Measurements from ENCODE around the gene PDZD2. TPM values are rescaled to one million over a fixed set of nuclear protein-coding genes. Genes with fewer than 3 reads are reported as not detected.
"Not testable (repeated sequence)": the region's sequence is repeated elsewhere in the genome, so short reads cannot be mapped to it uniquely, and the experiment has no call there.

PDZD2 gene
- total RNA-seq, 2 donors from 2014 or later = not detected

DNA sequence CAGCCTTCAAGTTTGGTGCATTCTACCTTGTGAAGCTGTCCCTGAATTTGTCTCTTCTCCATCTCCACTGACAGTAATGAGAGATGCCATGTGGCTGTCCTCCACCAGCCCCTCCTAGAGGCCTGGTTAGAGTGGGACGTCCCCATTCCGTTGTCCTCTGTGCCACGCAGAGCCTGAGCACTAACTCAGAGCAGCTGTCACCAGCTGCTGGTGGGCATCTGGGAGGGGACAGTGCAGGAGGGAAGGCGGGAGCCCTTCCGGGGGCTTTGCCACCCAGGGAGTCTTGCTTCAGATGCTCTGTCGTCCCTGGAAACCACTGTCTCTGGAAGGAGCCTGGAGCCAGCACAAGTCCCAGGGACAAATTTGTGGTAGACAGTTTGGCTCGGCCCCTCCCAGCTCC lies 78.6 kb downstream of the PDZD2 start:
- ATAC-seq = no peak
- H3K36me3 Mint-ChIP-seq = no peaks in the 10 kb centered on the region
- H3K27me3 Mint-ChIP-seq = peaks cover 0 to 6% of the 10 kb centered on the region in 2 donors
- no peak for DNase-seq (ENCODE audit: low spot score)
- no peaks in the 10 kb centered on the region for H3K9me3 Mint-ChIP-seq
- H3K27ac Mint-ChIP-seq = no peak overlapping the region
- H3K4me3 Mint-ChIP-seq = no peak overlapping the region
- peaks cover 0 to 3% of the 10 kb centered on the region in 2 donors for H3K4me1 Mint-ChIP-seq (ENCODE audit: low read depth in 2 of 2)

GRCh38 chr5:31720004-31720403 lies 81.1 kb downstream of the PDZD2 start:
- no peaks in the 10 kb centered on the region for H3K9me3 Mint-ChIP-seq
- H3K4me1 Mint-ChIP-seq (ENCODE audit: low read depth in 2 of 2) = peaks cover 0 to 3% of the 10 kb centered on the region in 2 donors
- no peaks in the 10 kb centered on the region for H3K36me3 Mint-ChIP-seq
- peaks cover 0 to 6% of the 10 kb centered on the region in 2 donors for H3K27me3 Mint-ChIP-seq
- ATAC-seq (no peak), DNase-seq (ENCODE audit: low spot score) (no peak)
- H3K4me3 Mint-ChIP-seq = no peak overlapping the region
- no peak overlapping the region for H3K27ac Mint-ChIP-seq

- no peaks in the 10 kb centered on the region for H3K9me3 Mint-ChIP-seq
- no peak overlapping the region for H3K4me3 Mint-ChIP-seq
- H3K27me3 Mint-ChIP-seq = peaks cover 0 to 6% of the 10 kb centered on the region in 2 donors
- no peak for DNase-seq (ENCODE audit: low spot score)
- peaks cover 0 to 3% of the 10 kb centered on the region in 2 donors for H3K4me1 Mint-ChIP-seq (ENCODE audit: low read depth in 2 of 2)
- no peak overlapping the region for H3K27ac Mint-ChIP-seq
- ATAC-seq = no peak
- H3K36me3 Mint-ChIP-seq = no peaks in the 10 kb centered on the region
Observed at GRCh38 chr5:31720811-31721345, 81.9 kb downstream of the PDZD2 start.

DNA sequence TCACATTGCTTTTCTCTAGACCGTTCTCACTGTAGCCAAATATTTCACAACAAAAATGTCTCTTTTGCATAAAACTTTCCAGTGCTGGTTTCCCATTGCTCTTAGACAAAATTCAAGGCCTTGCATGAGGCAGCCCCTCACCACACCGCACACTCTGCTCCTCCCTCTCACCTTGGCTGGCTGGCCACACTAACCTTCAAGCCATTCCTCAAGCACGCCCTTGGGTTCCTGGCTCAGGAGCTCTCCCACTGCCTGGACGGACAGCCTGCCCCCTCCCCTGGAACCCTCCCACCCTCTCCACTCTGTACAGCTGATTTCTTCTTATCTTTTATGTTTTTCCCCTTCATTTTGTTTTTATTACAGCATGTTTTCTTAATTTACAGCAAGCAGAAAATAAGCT lies 83.2 kb downstream of the PDZD2 start:
- no peaks in the 10 kb centered on the region for H3K36me3 Mint-ChIP-seq
- no peaks in the 10 kb centered on the region for H3K9me3 Mint-ChIP-seq
- no peak overlapping the region for H3K27ac Mint-ChIP-seq
- H3K4me1 Mint-ChIP-seq (ENCODE audit: low read depth in 2 of 2) = no peaks in the 10 kb centered on the region
- DNase-seq (ENCODE audit: low spot score) (no peak), ATAC-seq (no peak)
- H3K27me3 Mint-ChIP-seq = peaks cover 0 to 6% of the 10 kb centered on the region in 2 donors
- no peak overlapping the region for H3K4me3 Mint-ChIP-seq

DNA sequence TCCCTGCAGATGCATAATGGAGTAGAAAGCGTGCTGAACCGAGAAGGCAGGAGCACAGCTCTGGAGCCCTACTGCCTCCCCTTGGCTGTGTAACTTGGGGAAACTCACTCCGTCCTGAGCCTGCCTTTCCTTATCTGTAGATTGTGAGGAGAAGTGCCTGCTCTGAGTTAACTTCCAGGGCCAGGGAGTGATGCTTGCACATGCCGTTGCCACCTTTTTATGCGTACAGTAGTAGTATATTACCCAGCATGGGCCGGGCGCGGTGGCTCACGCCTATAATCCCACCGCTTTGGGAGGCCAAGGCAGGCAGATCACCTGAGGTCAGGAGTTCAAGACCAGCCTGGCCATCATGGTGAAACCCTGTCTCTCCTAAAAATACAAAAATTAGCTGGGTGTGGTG lies 87.1 kb downstream of the PDZD2 start:
- H3K27ac Mint-ChIP-seq = no peak overlapping the region
- no peaks in the 10 kb centered on the region for H3K9me3 Mint-ChIP-seq
- H3K4me1 Mint-ChIP-seq (ENCODE audit: low read depth in 2 of 2) = peaks cover 3 to 4% of the 10 kb centered on the region in 2 donors
- no peak overlapping the region for H3K4me3 Mint-ChIP-seq
- DNase-seq (ENCODE audit: low spot score) (no peak), ATAC-seq (peak in 1 of 2 donors; percentile 28)
- no peaks in the 10 kb centered on the region for H3K36me3 Mint-ChIP-seq
- peaks cover 0 to under 1% of the 10 kb centered on the region in 2 donors for H3K27me3 Mint-ChIP-seq

DNA sequence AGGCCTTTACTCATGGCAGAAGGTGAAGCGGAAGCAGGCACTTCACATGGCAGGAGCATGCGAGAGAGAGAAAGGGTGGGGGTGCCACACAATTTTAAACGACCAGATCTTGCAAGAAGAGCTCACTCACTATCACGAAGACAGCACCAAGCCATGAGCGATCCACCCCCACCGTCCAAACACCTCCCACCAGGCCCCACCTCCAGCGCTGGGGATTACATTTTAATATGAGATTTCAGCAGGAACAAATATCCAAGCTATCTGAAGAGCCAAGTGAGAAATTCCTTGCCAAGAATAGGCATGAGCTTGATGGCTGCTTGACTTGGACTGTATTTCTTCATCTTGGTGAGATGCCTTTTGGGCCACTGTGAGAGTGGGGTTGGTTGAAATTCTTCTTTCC lies 88.0 kb downstream of the PDZD2 start:
- DNase-seq (ENCODE audit: low spot score) (no peak), ATAC-seq (no peak)
- Mint-ChIP-seq H3K36me3 (no peaks in the 10 kb centered on the region), H3K27ac (no peak overlapping the region), H3K9me3 (no peaks in the 10 kb centered on the region), H3K27me3 (no peaks in the 10 kb centered on the region), H3K4me1 (ENCODE audit: low read depth in 2 of 2) (peaks cover 5 to 10% of the 10 kb centered on the region in 2 donors), H3K4me3 (no peak overlapping the region)

DNA sequence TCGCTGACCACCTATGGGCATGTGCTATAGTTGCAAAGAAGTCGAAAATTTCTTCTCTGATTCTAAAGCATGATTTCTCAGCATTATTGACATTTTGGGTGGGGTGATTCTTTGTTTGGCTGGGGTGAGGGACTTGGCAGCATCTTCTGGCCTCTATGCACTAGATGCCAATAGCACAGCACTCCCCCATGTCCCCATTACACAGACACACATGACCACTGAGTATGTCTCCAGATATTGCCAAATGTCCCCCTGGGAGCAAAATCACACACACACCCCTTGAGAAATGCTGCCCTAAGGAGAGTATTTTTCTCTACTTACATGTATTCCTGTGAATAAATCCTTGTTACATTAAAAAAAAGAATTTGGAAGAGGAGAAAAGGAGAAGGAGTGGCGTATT lies 89.1 kb downstream of the PDZD2 start:
- no peak for ATAC-seq
- Mint-ChIP-seq H3K36me3 (no peaks in the 10 kb centered on the region), H3K4me1 (ENCODE audit: low read depth in 2 of 2) (peaks cover 5 to 12% of the 10 kb centered on the region in 2 donors), H3K27me3 (no peaks in the 10 kb centered on the region), H3K27ac (no peak overlapping the region), H3K4me3 (no peak overlapping the region), H3K9me3 (no peaks in the 10 kb centered on the region)
- DNase-seq (ENCODE audit: low spot score) = no peak

- DNase-seq (ENCODE audit: low spot score); H3K27ac Mint-ChIP-seq; H3K36me3 Mint-ChIP-seq; H3K9me3 Mint-ChIP-seq; H3K4me3 Mint-ChIP-seq; H3K27me3 Mint-ChIP-seq; ATAC-seq: not testable (repeated sequence)
- peaks cover 5 to 14% of the 10 kb centered on the region in 2 donors for H3K4me1 Mint-ChIP-seq (ENCODE audit: low read depth in 2 of 2)
Observed at GRCh38 chr5:31728806-31729205, 89.9 kb downstream of the PDZD2 start.

- Mint-ChIP-seq H3K27ac (no peak overlapping the region), H3K9me3 (no peaks in the 10 kb centered on the region), H3K4me3 (no peak overlapping the region), H3K27me3 (no peaks in the 10 kb centered on the region), H3K36me3 (no peaks in the 10 kb centered on the region), H3K4me1 (ENCODE audit: low read depth in 2 of 2) (peaks cover 5 to 14% of the 10 kb centered on the region in 2 donors)
- no peak for DNase-seq (ENCODE audit: low spot score)
- no peak for ATAC-seq
Observed at GRCh38 chr5:31730139-31730538, 91.2 kb downstream of the PDZD2 start.

GRCh38 chr5:31731016-31731415 lies 92.1 kb downstream of the PDZD2 start:
- DNase-seq (ENCODE audit: low spot score) (no peak), ATAC-seq (no peak)
- H3K9me3 Mint-ChIP-seq = no peaks in the 10 kb centered on the region
- H3K4me1 Mint-ChIP-seq (ENCODE audit: low read depth in 2 of 2) = peaks cover 5 to 14% of the 10 kb centered on the region in 2 donors
- H3K27ac Mint-ChIP-seq = no peak overlapping the region
- no peaks in the 10 kb centered on the region for H3K36me3 Mint-ChIP-seq
- no peaks in the 10 kb centered on the region for H3K27me3 Mint-ChIP-seq
- no peak overlapping the region for H3K4me3 Mint-ChIP-seq

- H3K36me3 Mint-ChIP-seq = no peaks in the 10 kb centered on the region
- H3K27me3 Mint-ChIP-seq = no peaks in the 10 kb centered on the region
- H3K4me1 Mint-ChIP-seq (ENCODE audit: low read depth in 2 of 2) = peaks cover 5 to 14% of the 10 kb centered on the region in 2 donors
- ATAC-seq = no peak
- no peak overlapping the region for H3K4me3 Mint-ChIP-seq
- DNase-seq (ENCODE audit: low spot score) = no peak
- no peaks in the 10 kb centered on the region for H3K9me3 Mint-ChIP-seq
- H3K27ac Mint-ChIP-seq = no peak overlapping the region
Observed at GRCh38 chr5:31731710-31732301, 92.9 kb downstream of the PDZD2 start.

GRCh38 chr5:31732821-31733220 lies 93.9 kb downstream of the PDZD2 start:
- not testable (repeated sequence) for ATAC-seq; H3K9me3 Mint-ChIP-seq; H3K27ac Mint-ChIP-seq; H3K4me3 Mint-ChIP-seq; H3K27me3 Mint-ChIP-seq; DNase-seq (ENCODE audit: low spot score); H3K36me3 Mint-ChIP-seq
- H3K4me1 Mint-ChIP-seq (ENCODE audit: low read depth in 2 of 2) = peaks cover 5 to 14% of the 10 kb centered on the region in 2 donors

DNA sequence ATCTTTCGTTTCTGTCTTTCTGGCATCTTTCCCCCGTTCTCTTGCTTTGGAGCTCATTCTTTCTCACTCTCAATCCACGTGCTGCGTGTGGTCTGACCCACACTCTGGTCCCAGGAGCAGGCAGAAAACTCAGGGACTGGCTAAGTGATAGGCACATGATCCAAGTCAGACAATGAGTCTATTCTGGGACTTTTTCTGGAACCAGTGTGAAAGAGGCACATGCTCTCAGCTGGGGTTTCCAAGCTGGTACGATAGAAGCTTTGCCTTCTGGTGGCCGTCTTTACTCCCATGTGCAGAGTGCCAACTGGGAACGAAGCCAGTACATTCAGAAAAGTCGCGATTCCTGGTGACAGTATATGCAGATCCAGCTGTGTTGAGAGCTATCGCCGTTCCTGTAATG lies 94.4 kb downstream of the PDZD2 start:
- ATAC-seq (no peak), DNase-seq (ENCODE audit: low spot score) (no peak)
- H3K36me3 Mint-ChIP-seq = no peaks in the 10 kb centered on the region
- H3K27ac Mint-ChIP-seq = no peak overlapping the region
- H3K4me1 Mint-ChIP-seq (ENCODE audit: low read depth in 2 of 2) = peaks cover 5 to 14% of the 10 kb centered on the region in 2 donors
- H3K4me3 Mint-ChIP-seq = no peak overlapping the region
- no peaks in the 10 kb centered on the region for H3K27me3 Mint-ChIP-seq
- no peaks in the 10 kb centered on the region for H3K9me3 Mint-ChIP-seq

- Mint-ChIP-seq H3K4me3 (no peak overlapping the region), H3K4me1 (ENCODE audit: low read depth in 2 of 2) (peaks cover 0 to 11% of the 10 kb centered on the region in 2 donors), H3K36me3 (peaks cover 4% of the 10 kb centered on the region), H3K9me3 (no peaks in the 10 kb centered on the region), H3K27me3 (no peaks in the 10 kb centered on the region), H3K27ac (no peak overlapping the region)
- DNase-seq (ENCODE audit: low spot score) = no peak
- ATAC-seq = no peak
Observed at GRCh38 chr5:31736127-31736526, 97.2 kb downstream of the PDZD2 start.

GRCh38 chr5:31738199-31738598 lies 99.3 kb downstream of the PDZD2 start:
- peaks cover 4% of the 10 kb centered on the region for H3K36me3 Mint-ChIP-seq
- H3K4me3 Mint-ChIP-seq = no peak overlapping the region
- no peaks in the 10 kb centered on the region for H3K27me3 Mint-ChIP-seq
- no peak for DNase-seq (ENCODE audit: low spot score)
- no peaks in the 10 kb centered on the region for H3K9me3 Mint-ChIP-seq
- H3K27ac Mint-ChIP-seq = no peak overlapping the region
- peaks cover 0 to 2% of the 10 kb centered on the region in 2 donors for H3K4me1 Mint-ChIP-seq (ENCODE audit: low read depth in 2 of 2)
- ATAC-seq = no peak

Data from natural killer cell treated with Interleukin-12 subunit alpha and Interleukin-12 subunit beta and Interleukin-15 and Interleukin-18, amount 100 ng/mL, for 72 hours (primary cell).